Measurements from ENCODE around the gene DLAT.

DNA sequence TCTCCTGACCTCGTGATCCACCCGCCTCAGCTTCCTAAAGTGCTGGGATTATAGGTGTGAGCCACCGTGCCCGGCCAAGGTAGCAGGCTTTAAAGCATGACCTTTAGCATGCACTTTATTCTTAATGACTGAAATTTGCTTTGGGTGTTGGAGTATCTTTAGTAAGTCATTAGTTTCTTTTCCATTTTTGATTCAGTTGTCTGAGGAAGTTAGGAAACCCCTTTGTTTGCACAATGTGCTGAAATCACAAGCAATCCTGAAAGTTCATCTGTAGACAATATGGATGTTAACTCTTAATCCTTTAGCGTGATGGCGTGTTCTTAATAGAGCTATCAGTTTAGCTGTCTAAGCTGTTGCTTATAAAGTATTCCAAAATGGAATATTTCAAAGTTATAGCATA lies 78.2 kb downstream of the DLAT start:
- no peak for TF ChIP-seq CTCF (IDR thresholded peaks at IDR 0.05; ENCODE audit: insufficient read depth, low read length)
- no peak for TF ChIP-seq POLR2AphosphoS5 (IDR thresholded peaks at IDR 0.05; ENCODE audit: low read depth)
- no peak for TF ChIP-seq REST (IDR thresholded peaks at IDR 0.05; ENCODE audit: insufficient replicate concordance, low read depth)
- TF ChIP-seq GABPA (IDR thresholded peaks at IDR 0.05; ENCODE audit: low read depth), result no peak

Measured in HL-60 (cell line).